ENCODE data around the gene C1GALT1.

- TF ChIP-seq, protein P1, sequence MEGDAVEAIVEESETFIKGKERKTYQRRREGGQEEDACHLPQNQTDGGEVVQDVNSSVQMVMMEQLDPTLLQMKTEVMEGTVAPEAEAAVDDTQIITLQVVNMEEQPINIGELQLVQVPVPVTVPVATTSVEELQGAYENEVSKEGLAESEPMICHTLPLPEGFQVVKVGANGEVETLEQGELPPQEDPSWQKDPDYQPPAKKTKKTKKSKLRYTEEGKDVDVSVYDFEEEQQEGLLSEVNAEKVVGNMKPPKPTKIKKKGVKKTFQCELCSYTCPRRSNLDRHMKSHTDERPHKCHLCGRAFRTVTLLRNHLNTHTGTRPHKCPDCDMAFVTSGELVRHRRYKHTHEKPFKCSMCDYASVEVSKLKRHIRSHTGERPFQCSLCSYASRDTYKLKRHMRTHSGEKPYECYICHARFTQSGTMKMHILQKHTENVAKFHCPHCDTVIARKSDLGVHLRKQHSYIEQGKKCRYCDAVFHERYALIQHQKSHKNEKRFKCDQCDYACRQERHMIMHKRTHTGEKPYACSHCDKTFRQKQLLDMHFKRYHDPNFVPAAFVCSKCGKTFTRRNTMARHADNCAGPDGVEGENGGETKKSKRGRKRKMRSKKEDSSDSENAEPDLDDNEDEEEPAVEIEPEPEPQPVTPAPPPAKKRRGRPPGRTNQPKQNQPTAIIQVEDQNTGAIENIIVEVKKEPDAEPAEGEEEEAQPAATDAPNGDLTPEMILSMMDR (IDR thresholded peaks at IDR 0.05), result no peak
- no peak for TF ChIP-seq POLR2A (IDR thresholded peaks at IDR 0.05)
Measured at GRCh38 chr7:7254908-7255307, 72.6 kb downstream of the C1GALT1 start.
